Activated T-helper 9 cell treated with anti-CD3 and anti-CD28 coated beads, Interleukin-2, amount 50 U/mL, for 16 hours (primary cell): ENCODE data around the gene NOX3.
"Not testable (repeated sequence)": the region's sequence is repeated elsewhere in the genome, so short reads cannot be mapped to it uniquely, and the experiment has no call there.

Experiments
- DNase-seq: peaks from one replicate; pipeline ENCODE4 v3.0.0-alpha.2; 2020; ENCODE audit warnings: low read depth

The NOX3 gene

DNA sequence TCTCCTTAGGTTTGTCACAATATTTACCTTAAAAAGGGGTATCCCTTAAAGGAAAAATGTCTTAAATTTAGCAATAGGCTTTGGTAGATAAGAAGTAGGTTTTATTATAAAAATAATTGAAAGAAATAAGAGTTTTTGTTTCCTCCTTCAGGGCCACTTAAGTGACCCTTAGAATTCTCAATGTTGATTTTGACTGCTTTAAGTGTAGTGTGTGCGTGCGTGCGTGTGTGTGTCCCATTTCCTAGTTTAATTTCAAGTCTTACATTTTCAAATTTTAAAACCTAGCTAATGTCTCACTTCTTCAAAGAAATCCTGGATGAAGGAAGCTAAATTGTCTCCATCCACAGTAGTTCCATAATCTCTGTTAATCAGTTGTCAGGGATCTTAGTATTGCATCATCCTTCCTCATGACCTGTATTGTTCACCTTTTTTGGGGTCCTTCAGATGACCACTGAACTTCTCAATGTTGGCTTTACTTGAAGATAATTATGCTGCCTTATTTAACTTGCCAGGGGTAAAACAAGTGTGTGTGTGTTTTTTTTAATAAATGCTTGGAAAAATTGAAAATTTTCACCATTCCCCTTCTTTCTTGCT is 90.7 kb downstream of the NOX3 start:
- DNase-seq: no peak

- not testable (repeated sequence) for DNase-seq
Measured at GRCh38 chr6:155364021-155364420, 91.6 kb downstream of the NOX3 start.

DNA sequence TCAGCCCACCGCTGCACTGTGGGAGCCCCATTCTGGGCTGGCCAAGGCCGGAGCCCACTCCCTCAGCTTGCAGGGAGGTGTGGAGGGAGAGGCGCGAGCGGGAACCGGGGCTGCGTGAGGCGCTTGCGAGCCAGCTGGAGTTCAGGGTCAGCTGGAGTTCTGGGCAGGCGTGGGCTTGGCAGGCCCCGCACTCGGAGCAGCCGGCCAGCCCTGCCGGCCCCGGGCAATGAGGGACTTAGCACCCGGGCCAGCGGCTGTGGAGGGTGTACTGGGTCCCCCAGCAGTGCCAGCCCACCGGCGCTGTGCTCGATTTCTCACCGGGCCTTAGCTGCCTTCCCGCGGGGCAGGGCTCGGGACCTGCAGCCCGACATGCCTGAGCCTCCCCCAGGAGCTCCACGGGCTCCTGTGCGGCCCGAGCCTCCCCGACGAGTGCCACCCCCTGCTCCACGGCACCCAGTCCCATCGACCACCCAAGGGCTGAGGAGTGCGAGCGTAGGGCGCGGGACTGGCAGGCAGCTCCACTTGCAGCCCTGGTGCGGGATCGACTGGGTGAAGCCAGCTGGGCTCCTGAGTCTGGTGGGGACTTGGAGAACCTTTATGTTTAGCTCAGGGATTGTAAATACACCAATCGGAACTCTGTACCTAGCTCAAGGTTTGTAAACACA is 92.5 kb downstream of the NOX3 start:
- not testable (repeated sequence) for DNase-seq

- no peak for DNase-seq
Measured at GRCh38 chr6:155354167-155354566, 101.5 kb downstream of the NOX3 start.

DNA sequence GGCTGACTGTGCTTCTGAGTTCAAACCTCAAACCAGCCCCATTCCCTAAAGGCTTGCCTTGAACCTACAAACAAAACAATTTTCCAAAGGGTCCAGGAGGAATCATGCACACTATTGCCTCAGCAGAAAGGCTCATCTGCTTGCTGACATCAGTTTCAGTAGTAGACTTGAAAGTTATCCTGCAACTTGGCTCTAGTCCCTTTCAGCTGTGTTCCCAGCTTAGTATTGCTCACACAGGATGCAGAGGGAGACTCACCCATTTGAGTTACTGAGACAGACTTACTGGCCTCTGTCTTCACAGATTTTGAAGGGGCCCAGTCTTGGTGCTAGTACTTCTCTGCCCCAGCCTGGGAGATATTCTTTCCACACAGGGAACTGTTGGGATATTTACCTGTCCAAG is 102.8 kb downstream of the NOX3 start:
- DNase-seq: no peak

- DNase-seq: no peak
Measured at GRCh38 chr6:155352130-155352420, 103.6 kb downstream of the NOX3 start.

GRCh38 chr6:155351273-155352129 is 104.1 kb downstream of the NOX3 start:
- no peak for DNase-seq

DNA sequence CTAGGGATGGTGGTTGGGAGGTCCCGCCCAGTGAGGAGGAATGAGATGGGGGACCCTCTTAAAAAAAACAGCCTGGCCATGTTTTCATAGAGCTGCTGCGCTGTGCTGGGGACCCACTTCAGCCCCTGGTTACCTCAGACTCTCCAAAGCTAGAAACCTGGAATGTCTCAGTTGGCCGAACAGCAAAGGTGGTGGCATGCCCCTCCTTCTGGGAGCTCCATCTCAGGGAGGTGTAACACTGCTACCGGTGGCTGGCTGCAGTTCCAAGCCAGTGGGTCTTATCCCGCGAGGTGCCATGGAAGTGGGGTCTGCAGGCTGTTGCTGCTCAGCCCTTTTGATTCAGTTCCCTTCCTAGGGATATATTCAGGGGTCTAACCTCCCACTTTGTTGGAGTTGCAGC is 105.7 kb downstream of the NOX3 start:
- DNase-seq: no peak

GRCh38 chr6:155349129-155349528 is 106.5 kb downstream of the NOX3 start:
- DNase-seq: no peak

DNA sequence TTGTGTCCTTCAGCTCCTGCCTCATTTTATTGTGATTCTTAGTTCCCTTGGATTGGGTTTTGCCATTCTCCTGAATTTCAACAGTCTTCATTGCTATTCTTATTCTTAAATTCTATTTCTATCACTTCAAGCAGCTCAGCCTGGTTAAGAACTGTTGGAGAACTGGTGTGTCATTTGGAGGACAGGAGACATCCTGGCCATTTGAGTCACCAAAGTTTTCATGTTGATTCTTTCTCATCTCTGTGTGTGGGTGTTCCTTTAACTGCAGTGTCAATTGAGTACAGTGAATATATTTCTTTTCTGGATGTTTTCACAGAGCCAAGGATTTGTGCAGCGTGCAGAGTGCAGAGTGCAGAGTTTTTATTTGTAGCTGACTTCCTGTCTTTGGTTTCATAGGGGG is 107.8 kb downstream of the NOX3 start:
- DNase-seq: no peak

DNA sequence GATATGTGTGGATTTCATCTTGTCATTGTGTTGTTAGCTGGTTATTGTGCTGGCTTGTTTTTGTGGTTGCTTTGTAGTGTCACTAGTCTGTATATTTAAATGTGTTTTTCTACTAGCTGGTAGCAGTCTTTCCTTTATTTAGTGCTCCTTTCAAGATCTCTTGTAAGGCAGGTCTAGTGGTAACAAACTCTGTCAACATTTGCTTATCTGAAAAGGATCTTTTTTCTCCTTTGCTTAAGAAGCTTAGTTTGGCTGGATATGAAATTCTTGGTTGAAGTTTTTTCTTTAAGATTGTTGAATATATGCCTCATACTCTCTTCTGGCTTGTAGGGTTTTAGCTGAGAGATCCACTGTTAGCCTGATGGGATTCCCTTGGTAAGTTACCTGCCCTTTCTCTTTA is 108.7 kb downstream of the NOX3 start:
- DNase-seq: no peak
